DOHH2 (cell line): ENCODE measurements around the gene ABCA1.
A peak's percentile ranks its signal among the peaks of the same experiment; 100 is the strongest.
"Not testable (repeated sequence)": the region's sequence is repeated elsewhere in the genome, so short reads cannot be mapped to it uniquely, and the experiment has no call there.

Source experiments
- H3F3A ChIP-seq: fragments of 200-600 bp; sonication (generic), shearing (Covaris generic); 2 replicates; pipeline ENCODE4 v1.6.0; 2016; ENCODE audit warnings: antibody characterized with exemption, mild to moderate bottlenecking; ENCODE audit not compliant: control insufficient read depth, insufficient read depth
- H3K27ac ChIP-seq: fragments of 200-600 bp; sonication (generic); 2 replicates; pipeline ENCODE4 v1.5.1; 2014; ENCODE audit warnings: low read depth, mild to moderate bottlenecking, low read length, moderate library complexity
- H3K27me3 ChIP-seq: fragments of 200-600 bp; sonication (generic); 2 replicates; pipeline ENCODE4 v1.6.1; 2014; ENCODE audit warnings: mild to moderate bottlenecking, low read length, mixed read lengths; ENCODE audit not compliant: control insufficient read depth
- H3K36me3 ChIP-seq: fragments of 200-600 bp; sonication (generic); 2 replicates; pipeline ENCODE4 v1.6.1; 2014; ENCODE audit warnings: mild to moderate bottlenecking, low read length, moderate library complexity, mixed read lengths; ENCODE audit not compliant: control insufficient read depth
- H3K4me1 ChIP-seq: fragments of 200-600 bp; sonication (generic); 2 replicates; pipeline ENCODE4 v1.6.1; 2014; ENCODE audit warnings: mild to moderate bottlenecking, low read length, mixed read lengths; ENCODE audit not compliant: control insufficient read depth
- H3K4me2 ChIP-seq: fragments of 200-600 bp; sonication (generic); 2 replicates; pipeline ENCODE4 v1.6.0; 2014; ENCODE audit warnings: mild to moderate bottlenecking, low read length, moderate library complexity
- H3K4me3 ChIP-seq: fragments of 200-600 bp; sonication (generic); 2 replicates; pipeline ENCODE4 v1.5.1; 2014; ENCODE audit warnings: mild to moderate bottlenecking, low read length, mixed read lengths
- H3K79me2 ChIP-seq: fragments of 200-600 bp; sonication (generic); 2 replicates; pipeline ENCODE4 v1.6.1; 2014; ENCODE audit warnings: mild to moderate bottlenecking, low read length, mixed read lengths; ENCODE audit not compliant: control insufficient read depth
- H3K9me2 ChIP-seq: fragments of 200-600 bp; sonication (generic); replicated peaks from 2 replicates; pipeline ENCODE4 v1.6.1; 2014; ENCODE audit warnings: mild to moderate bottlenecking, low read length, mixed read lengths; ENCODE audit not compliant: control insufficient read depth
- H3K9me3 ChIP-seq: fragments of 200-600 bp; sonication (generic); 2 replicates; pipeline ENCODE4 v1.6.1; 2014; ENCODE audit warnings: antibody characterized with exemption, low read length, mixed read lengths; ENCODE audit not compliant: control insufficient read depth, insufficient read depth
- H4K20me1 ChIP-seq: fragments of 200-600 bp; sonication (generic); 2 replicates; pipeline ENCODE4 v1.6.0; 2014; ENCODE audit warnings: low read depth, mild to moderate bottlenecking, antibody characterized with exemption, low read length, moderate library complexity; ENCODE audit not compliant: control insufficient read depth, insufficient read depth
- CTCF ChIP-seq: fragments of 200-600 bp; sonication (generic); IDR thresholded peaks from one replicate; pipeline ENCODE4 v1.5.1; 2014; ENCODE audit warnings: antibody characterized with exemption, mild to moderate bottlenecking, low read depth, low read length; ENCODE audit not compliant: poor library complexity, severe bottlenecking
- EZH2phosphoT487 ChIP-seq: fragments of 200-600 bp; sonication (generic); IDR thresholded peaks from 2 replicates; pipeline ENCODE4 v1.6.1; 2017; ENCODE audit warnings: borderline replicate concordance, mild to moderate bottlenecking, antibody characterized with exemption, low read length, moderate library complexity, mixed read lengths

ABCA1 gene

DNA sequence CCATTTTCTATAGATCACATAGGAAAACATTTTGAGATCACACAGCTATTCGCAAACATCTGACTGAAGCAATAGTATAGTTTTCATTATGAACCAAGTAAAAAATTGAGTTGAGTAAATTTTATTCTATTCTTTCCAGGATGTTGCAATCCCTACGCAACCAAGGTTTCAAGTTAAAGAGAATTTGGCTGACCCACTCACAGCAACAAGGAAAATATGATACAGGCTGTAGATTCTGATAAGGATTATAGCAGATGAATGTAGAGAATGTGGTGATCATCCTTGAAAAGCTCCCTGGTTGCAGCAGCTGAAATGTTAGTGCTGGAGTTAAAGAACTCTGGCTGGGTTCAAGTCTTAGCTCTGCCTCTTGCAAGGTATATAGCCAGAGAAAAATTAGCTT, 4.7 kb downstream of the ABCA1 start:
- Histone ChIP-seq H3K4me2 (peak overlapping the region; percentile 71), H3K9me2 (no peaks in the 10 kb centered on the region), H3K27me3 (no peaks in the 10 kb centered on the region), H3K9me3 (no peaks in the 10 kb centered on the region), H3K4me1 (peaks cover 78% of the 10 kb centered on the region), H3F3A (peaks cover 51% of the 10 kb centered on the region), H3K27ac (peak overlapping the region; percentile 99), H3K79me2 (peaks cover 82% of the 10 kb centered on the region), H4K20me1 (no peaks in the 10 kb centered on the region), H3K36me3 (peaks cover 40% of the 10 kb centered on the region), H3K4me3 (peak overlapping the region; percentile 59)
- no peak for TF ChIP-seq CTCF

DNA sequence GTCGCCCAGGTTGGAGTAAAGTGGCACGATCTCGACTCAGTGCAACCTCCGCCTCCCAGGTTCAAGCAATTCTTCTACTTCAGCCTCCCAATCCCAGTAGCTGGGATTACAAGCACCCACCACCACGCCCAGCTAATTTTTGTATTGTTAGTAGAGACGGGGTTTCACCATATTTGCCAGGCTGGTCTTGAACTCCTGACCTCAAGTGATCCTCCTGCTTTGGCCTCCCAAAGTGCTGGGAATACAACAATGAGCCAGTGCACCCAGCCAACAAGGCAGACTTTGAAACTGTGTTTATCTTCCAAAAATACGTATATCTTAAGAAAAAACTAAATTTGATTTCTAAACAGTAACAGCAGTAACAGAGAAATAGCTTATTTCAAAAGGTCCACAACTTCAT, 5.2 kb downstream of the ABCA1 start:
- peak overlapping the region; percentile 59 for H3K4me3 ChIP-seq
- peaks cover 85% of the 10 kb centered on the region for H3K79me2 ChIP-seq
- not testable (repeated sequence) for H3K27me3 ChIP-seq, H3K9me2 ChIP-seq, H4K20me1 ChIP-seq, H3K9me3 ChIP-seq
- H3K27ac ChIP-seq, result peak overlapping the region; percentile 99
- peaks cover 54% of the 10 kb centered on the region for H3F3A ChIP-seq
- peaks cover 82% of the 10 kb centered on the region for H3K4me1 ChIP-seq
- peak overlapping the region; percentile 71 for H3K4me2 ChIP-seq
- H3K36me3 ChIP-seq, result peaks cover 39% of the 10 kb centered on the region

DNA sequence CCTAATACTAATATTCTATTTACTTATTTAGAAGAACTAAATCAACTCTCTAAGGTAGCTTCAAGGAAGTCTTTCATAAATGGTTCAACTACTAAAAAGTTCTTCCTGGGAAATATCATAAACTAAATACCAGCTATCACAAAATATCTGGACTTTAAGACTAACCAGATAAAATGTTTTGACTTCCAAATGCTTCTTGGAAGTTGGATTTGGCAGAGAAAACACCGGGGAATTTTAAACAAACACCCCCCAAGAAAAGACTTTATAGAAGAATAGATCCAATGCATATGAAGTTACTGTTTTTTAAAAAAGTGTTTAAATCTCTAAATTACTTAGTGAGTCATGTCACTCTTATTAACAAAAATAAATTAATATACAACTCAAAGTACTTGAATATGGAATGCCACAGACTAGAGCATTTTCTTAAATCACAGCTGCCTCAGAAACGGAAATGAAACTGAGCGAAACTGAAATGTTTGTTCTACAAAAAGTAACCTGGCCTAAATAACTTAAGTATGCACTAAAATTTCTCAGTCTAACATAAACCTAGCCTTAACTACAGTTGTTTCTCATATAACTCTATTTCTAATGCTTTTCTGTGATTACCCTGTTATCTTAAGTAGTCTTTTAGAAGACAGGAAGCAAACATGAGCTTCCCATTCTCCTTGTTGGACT, 6.8 kb downstream of the ABCA1 start:
- peaks cover 98% of the 10 kb centered on the region for H3K4me1 ChIP-seq
- H3K27me3 ChIP-seq, result no peaks in the 10 kb centered on the region
- H3K36me3 ChIP-seq, result peaks cover 26% of the 10 kb centered on the region
- peak overlapping the region; percentile 59 for H3K4me3 ChIP-seq
- H4K20me1 ChIP-seq, result no peaks in the 10 kb centered on the region
- no peaks in the 10 kb centered on the region for H3K9me3 ChIP-seq
- TF ChIP-seq CTCF, result no peak
- TF ChIP-seq EZH2phosphoT487, result no peak
- peaks cover 85% of the 10 kb centered on the region for H3K79me2 ChIP-seq
- H3K9me2 ChIP-seq, result no peaks in the 10 kb centered on the region
- peak overlapping the region; percentile 99 for H3K27ac ChIP-seq
- peak overlapping the region; percentile 71 for H3K4me2 ChIP-seq
- peaks cover 54% of the 10 kb centered on the region for H3F3A ChIP-seq

GRCh38 chr9:104915753-104916152, 12.2 kb downstream of the ABCA1 start:
- Histone ChIP-seq H4K20me1 (no peaks in the 10 kb centered on the region), H3K4me2 (peak overlapping the region; percentile 71), H3K27ac (peak overlapping the region; percentile 9; the same call in 1 of the 2 replicates), H3K4me3 (peak overlapping the region; percentile 14), H3K9me3 (no peaks in the 10 kb centered on the region), H3K4me1 (peaks cover 97% of the 10 kb centered on the region), H3F3A (peaks cover 5% of the 10 kb centered on the region; the same call in 1 of the 2 replicates), H3K9me2 (no peaks in the 10 kb centered on the region), H3K27me3 (no peaks in the 10 kb centered on the region), H3K79me2 (peaks cover 98% of the 10 kb centered on the region), H3K36me3 (peaks cover 11% of the 10 kb centered on the region)
- TF ChIP-seq CTCF, result no peak
- no peak for TF ChIP-seq EZH2phosphoT487
